HEK293T (cell line): ENCODE measurements around the gene KRTAP19-5.

ENCODE experiments used
- FOXA1 ChIP-seq: fragments of 450-650 bp; IDR thresholded peaks from 2 replicates; pipeline ENCODE4 v1.6.1; 2016; ENCODE audit warnings: mild to moderate bottlenecking
- FOXK2 ChIP-seq: fragments of 450-650 bp; IDR thresholded peaks from 2 replicates; pipeline ENCODE4 v1.6.1; 2016; ENCODE audit warnings: mild to moderate bottlenecking
- SP1 ChIP-seq: fragments of 450-650 bp; IDR thresholded peaks from 2 replicates; pipeline ENCODE4 v1.6.1; 2017
- SUZ12 ChIP-seq: fragments of 450-650 bp; IDR thresholded peaks from 2 replicates; pipeline ENCODE4 v1.6.1; 2016; ENCODE audit warnings: mild to moderate bottlenecking
- ZNF384 ChIP-seq: fragments of 450-650 bp; IDR thresholded peaks from 2 replicates; pipeline ENCODE4 v1.6.1; 2016

- no peak for TF ChIP-seq ZNF384
- TF ChIP-seq SP1 = no peak
- no peak for TF ChIP-seq FOXK2
- TF ChIP-seq FOXA1 = no peak
- TF ChIP-seq SUZ12 = no peak
Observed at GRCh38 chr21:30479259-30479658, 22.7 kb downstream of the KRTAP19-5 start.
